ENCODE data around the gene KDM2A. TPM values are rescaled to one million over a fixed set of nuclear protein-coding genes. Genes with fewer than 3 reads are reported as not detected.

The KDM2A gene
- total RNA-seq, 1 donor from 2014 or later: 39.0 TPM

- ATAC-seq: no peak
- DNase-seq (ENCODE audit: low spot score): no peak
These were observed 162.6 kb downstream of the KDM2A start for GRCh38 chr11:67281552-67282150.

GRCh38 chr11:67282155-67282875 is 163.3 kb downstream of the KDM2A start:
- ATAC-seq (no peak), DNase-seq (ENCODE audit: low spot score) (no peak)

GRCh38 chr11:67282876-67283371 is 163.9 kb downstream of the KDM2A start:
- no peak for ATAC-seq
- DNase-seq (ENCODE audit: low spot score): no peak

GRCh38 chr11:67283481-67283963 is 164.5 kb downstream of the KDM2A start:
- DNase-seq (ENCODE audit: low spot score): no peak
- ATAC-seq: no peak

GRCh38 chr11:67284811-67285540 is 165.9 kb downstream of the KDM2A start:
- no peak for DNase-seq (ENCODE audit: low spot score)
- no peak for ATAC-seq

DNA sequence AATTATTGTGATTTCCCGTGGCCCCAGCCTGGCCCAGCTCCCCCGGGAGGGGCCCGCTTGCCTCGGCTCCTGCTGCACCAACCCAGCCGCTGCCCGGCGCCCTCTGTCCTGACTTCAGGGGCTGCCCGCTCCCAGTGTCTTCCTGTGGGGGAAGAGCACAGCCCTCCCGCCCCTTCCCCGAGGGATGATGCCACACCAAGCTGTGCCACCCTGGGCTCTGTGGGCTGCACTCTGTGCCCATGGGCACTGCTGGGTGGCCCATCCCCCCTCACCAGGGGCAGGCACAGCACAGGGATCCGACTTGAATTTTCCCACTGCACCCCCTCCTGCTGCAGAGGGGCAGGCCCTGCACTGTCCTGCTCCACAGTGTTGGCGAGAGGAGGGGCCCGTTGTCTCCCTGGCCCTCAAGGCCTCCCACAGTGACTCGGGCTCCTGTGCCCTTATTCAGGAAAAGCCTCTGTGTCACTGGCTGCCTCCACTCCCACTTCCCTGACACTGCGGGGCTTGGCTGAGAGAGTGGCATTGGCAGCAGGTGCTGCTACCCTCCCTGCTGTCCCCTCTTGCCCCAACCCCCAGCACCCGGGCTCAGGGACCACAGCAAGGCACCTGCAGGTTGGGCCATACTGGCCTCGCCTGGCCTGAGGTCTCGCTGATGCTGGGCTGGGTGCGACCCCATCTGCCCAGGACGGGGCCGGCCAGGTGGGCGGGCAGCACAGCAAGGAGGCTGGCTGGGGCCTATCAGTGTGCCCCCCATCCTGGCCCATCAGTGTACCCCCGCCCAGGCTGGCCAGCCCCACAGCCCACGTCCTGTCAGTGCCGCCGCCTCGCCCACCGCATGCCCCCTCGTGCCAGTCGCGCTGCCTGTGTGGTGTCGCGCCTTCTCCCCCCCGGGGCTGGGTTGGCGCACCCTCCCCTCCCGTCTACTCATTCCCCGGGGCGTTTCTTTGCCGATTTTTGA is 166.8 kb downstream of the KDM2A start:
- DNase-seq (ENCODE audit: low spot score) (no peak), ATAC-seq (no peak)

- DNase-seq (ENCODE audit: low spot score) (no peak), ATAC-seq (no peak)
These were observed 167.7 kb downstream of the KDM2A start for GRCh38 chr11:67286621-67287333.

- no peak for ATAC-seq
- DNase-seq (ENCODE audit: low spot score): no peak
These were observed 168.5 kb downstream of the KDM2A start for GRCh38 chr11:67287355-67288197.

- ATAC-seq: no peak
- DNase-seq (ENCODE audit: low spot score): no peak
These were observed 169.1 kb downstream of the KDM2A start for GRCh38 chr11:67288198-67288451.

DNA sequence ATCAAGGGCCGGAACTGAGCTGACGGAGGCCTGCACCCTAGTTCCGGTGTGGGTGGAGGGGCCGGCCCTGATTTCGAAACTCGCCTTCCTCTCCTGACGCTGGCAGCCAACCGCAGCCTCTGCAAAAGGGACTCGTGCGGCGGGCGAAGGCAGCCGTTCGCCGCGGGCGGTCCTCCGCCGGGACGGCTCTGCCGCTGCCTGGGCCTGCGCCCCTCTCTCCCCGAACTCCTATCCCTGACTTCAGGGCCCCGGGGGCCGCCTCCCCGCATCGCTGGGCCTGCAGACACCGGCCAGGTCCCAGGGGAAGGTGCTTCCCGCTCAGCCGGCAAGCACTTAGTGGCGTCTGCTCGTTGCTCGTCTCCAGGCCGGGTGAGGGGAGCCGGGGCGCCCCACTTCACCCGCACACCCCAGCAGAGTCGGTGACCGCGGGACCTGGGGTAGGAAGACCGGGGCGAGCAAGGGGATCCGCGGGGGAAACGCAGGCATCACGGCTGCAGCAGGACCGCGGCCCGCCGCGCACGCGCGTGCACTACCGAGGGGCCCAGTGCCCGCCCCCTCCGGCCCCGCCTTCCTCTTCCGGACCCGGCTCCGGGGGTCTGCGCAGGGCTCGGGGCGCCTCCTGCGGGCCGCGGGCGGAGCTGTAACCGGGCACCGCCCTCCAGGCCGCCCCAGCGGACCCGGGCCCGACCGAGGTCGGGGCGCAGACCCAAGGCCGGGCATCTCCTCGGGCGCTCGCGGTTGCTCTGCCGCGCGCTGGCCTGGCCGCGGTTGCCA is 169.6 kb downstream of the KDM2A start:
- DNase-seq (ENCODE audit: low spot score): peak; percentile 88
- ATAC-seq: peak; percentile 83

- ATAC-seq: no peak
- no peak for DNase-seq (ENCODE audit: low spot score)
These were observed 170.2 kb downstream of the KDM2A start, which contains the start of gene ANKRD13D for GRCh38 chr11:67289226-67289650. Gene ANKRD13D, plus strand, starts transcription at chr11:67289303. Its CDS starts 158 bp downstream, at chr11:67289461.

DNA sequence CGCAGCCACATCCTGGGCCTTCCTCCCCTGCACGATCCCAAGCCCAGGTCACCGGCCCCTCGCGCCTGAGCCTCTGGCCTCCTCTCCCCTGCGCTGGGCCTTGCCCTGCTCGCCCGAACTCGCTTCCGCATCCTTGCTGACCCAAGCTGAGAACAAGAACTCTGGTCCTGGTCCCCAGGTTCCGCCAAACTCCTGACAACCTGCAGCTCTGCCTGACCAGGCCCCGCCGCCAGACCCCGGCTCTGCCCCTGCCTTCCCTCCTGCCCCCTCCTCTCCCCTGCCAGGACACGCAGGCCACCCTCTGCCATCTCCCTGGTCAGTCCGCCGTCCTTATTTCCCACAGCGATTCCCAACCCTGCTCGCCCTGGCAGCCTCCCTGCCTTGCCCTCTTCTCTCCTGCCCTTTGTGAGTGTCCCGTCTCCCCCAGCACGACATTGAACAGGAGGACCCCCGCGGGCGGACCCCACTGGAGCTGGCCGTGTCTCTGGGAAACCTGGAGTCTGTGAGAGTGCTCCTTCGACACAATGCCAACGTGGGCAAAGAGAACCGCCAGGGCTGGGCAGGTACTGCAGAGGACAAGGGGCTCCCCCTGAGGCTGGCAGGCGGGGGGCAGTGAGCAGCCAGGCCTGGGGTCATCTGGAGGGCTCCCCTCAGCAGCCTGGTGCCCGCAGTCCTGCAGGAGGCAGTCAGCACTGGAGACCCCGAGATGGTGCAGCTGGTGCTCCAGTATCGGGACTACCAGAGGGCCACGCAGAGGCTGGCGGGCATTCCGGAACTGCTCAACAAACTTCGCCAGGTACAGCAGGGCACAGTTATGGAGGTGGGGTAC is 170.8 kb downstream of the KDM2A start:
- DNase-seq (ENCODE audit: low spot score) (no peak), ATAC-seq (peak; percentile 1)

DNA sequence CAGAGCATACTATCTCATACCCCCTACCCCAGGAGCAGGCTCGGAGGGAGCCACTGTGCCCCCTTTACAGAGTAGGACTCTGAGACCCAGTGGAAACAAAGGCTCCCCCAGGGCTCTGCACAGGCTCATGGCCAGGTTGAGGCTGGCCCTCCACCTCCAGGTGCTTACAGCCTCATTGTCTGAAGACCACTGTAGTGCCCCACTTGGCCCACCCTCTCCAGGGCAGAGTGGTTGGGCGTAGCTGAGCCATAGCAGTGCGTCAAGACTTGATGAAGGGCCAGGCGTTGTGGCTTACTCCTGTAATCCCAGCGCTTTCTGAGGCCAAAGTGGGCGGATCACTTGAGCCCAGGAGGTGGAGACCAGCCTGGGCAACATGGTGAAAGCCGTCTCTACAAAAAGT is 171.7 kb downstream of the KDM2A start:
- ATAC-seq (no peak), DNase-seq (ENCODE audit: low spot score) (no peak)

DNA sequence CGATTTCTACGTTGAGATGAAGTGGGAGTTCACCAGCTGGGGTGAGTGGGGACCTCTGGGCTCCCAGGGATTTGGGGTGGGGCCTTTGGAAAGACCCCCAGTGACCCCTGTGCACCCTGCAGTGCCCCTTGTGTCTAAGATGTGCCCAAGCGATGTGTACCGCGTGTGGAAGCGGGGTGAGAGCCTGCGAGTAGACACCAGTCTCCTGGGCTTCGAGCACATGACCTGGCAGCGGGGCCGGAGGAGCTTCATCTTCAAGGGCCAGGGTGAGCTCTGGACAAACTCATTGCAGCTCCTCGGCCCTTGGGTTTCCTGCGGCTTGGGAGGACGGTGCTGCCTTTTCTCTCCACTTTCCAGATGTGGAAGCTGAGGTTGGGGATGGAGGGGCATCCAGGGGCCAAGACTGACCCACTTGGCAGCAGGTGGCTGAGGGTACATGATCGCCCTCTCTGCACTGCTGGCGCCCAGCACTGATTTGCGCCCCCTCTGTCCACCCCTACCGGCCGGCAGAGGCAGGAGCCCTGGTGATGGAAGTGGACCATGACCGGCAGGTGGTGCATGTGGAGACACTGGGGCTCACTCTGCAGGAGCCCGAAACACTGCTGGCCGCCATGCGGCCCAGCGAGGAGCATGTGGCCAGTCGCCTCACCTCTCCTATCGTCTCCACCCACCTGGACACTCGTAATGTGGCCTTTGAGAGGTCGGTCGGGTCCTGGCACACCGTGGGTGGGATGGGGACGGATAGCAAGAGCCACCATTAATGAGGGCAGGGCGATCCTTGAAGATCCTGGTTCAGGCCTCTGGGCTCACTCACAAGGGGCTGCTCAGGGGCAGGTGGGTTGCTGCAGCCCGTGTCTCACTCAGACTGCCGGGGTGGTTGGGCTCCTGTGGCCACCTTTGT is 172.7 kb downstream of the KDM2A start:
- DNase-seq (ENCODE audit: low spot score) (no peak), ATAC-seq (no peak)

- ATAC-seq (no peak), DNase-seq (ENCODE audit: low spot score) (no peak)
These were observed 173.6 kb downstream of the KDM2A start for GRCh38 chr11:67292671-67293070.

GRCh38 chr11:67293090-67293489 is 174.0 kb downstream of the KDM2A start:
- ATAC-seq: no peak

More at GRCh38 chr11:67293090-67293489, 174.0 kb downstream of the KDM2A start:
- DNase-seq (ENCODE audit: low spot score): no peak
